Activated T-cell treated with anti-CD3 and anti-CD28 coated beads for 1 hour (primary cell): ENCODE measurements around the gene TREML4.

Experiments
- DNase-seq: peaks from one replicate; pipeline ENCODE4 v3.0.0-alpha.2; 2020; ENCODE audit warnings: low read depth

The TREML4 gene

GRCh38 chr6:41286544-41287346 is 58.6 kb downstream of the TREML4 start, which contains the start of gene TREM1:
Gene TREM1, minus strand, starts transcription at chr6:41286682. Its CDS starts 27 bp downstream, at chr6:41286655.
- DNase-seq, result no peak

GRCh38 chr6:41288030-41288753 is 60.0 kb downstream of the TREML4 start:
- no peak for DNase-seq
